Cardiac fibroblast (primary cell): Measurements from ENCODE around the gene NHLRC4.

Experiments used
- DNase-seq, 2 donors: peaks; one replicate each; pipeline versions ENCODE4 v3.0.0 to v3.0.0-alpha.2; 2010; ENCODE audit warnings: low read depth in 2 of 2
- H3K4me3 ChIP-seq, 2 donors: replicated peaks in 1 of 2; 1 replicate in 1 of 2; 2 replicates in 1 of 2; pipeline ENCODE4 v1.5.1; 2011; ENCODE audit warnings: low read depth in 2 of 2, low read length in 2 of 2, mild to moderate bottlenecking in 2 of 2, moderate library complexity in 1 of 2
- CTCF ChIP-seq: IDR thresholded peaks from one replicate; pipeline ENCODE4 v1.5.1; 2011; ENCODE audit warnings: low read depth, mild to moderate bottlenecking, low read length, inconsistent platforms

NHLRC4 gene

GRCh38 chr16:609984-610383 lies 43.2 kb downstream of the NHLRC4 start:
- DNase-seq, result no peak
- TF ChIP-seq CTCF, result no peak
- no peak overlapping the region for H3K4me3 ChIP-seq

DNA sequence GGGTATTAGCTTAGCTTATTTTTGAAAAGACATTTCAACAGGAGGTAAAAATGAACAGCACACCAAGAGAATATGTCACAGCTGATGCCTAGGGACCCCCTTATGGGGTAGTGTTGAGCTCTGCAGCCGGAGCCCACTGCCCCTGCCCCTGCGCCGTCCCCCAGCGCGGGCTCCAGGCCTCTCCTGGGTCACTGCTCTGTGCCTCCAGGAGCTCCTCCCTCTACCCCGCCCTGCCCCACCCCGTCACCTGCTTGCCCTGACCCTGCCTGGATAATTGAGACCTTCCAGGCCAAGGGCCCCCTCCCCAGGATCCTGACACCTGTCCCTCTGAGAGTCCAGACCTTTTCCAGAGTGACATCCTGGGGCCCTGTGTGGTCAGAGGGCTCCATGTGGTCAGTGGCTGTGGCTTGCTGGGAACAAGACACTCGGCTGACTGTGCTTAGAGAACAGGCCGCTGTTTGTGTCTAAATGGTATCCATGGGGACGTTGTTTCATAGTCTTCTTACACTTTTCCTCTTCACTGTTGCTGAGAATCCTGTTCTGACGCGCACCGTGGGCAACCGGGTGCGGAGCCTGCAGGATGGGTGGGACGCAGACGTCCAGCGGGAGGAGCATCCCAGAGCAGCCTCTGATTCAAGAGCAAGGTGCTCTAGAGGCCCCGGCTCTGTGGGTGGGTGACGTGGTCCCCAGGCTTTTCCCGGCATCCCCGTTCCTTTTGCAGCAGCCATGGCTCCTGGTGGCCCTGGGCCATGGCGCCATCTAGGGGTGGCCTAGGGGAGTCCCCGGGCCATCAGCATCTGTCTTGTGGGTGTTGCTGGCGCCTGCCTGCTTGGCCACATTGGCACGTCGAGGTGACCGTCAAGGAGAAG lies 43.9 kb downstream of the NHLRC4 start:
- peak; percentile 53 for TF ChIP-seq CTCF
- peak in 1 of 2 donors; percentile 31 for DNase-seq
- H3K4me3 ChIP-seq, result no peak overlapping the region

DNA sequence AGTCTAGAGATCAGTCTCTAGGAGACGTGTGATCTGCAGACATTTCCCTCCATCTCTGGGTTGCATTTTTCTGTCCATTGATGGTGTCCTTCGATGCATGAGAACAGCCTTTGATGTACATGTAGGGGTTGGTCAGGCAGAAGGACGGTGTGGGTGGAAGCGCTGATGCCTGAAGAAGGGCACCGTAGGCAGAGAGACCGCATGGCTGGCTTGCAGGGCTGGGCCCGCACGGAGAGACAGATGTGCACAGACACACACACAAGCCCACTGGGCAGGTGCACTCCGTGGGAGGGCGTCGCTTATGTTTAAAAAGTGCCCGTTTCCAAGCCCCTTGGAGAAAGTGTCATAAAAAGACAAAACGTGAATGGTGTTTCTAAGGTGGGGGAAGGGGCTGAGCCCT lies 48.3 kb downstream of the NHLRC4 start:
- no peak for TF ChIP-seq CTCF
- no peak overlapping the region for H3K4me3 ChIP-seq
- DNase-seq, result no peak

GRCh38 chr16:616733-617586 lies 50.2 kb downstream of the NHLRC4 start:
- no peak overlapping the region for H3K4me3 ChIP-seq
- DNase-seq, result no peak
- TF ChIP-seq CTCF, result no peak

DNA sequence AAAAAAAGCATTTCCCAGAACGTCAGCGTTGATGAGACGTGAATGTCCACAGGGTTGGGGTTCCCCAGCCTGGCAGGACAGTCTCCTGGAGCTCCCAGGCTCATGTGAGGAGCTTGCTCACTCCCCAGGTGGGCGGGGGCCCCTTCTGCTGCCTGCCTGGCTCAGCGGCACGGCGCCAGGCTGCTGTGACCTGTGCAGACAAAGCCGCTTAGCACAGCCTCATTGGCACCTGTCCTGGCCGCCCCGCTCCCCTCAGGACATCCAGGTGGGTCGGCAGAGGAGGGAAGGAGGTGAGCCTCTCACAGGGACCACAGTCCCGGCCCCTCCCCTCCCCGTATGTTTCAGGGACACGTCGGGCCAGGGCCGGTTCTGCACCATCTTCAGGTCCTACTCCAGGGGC lies 51.0 kb downstream of the NHLRC4 start:
- H3K4me3 ChIP-seq, result no peak overlapping the region
- no peak for DNase-seq
- TF ChIP-seq CTCF, result no peak
